ENCODE data around the gene RAB28.

GRCh38 chr4:13367244-13367643 is 116.9 kb downstream of the RAB28 start:
- no peak for TF ChIP-seq CTCF (IDR thresholded peaks at IDR 0.05)
- no peak for TF ChIP-seq EZH2 (IDR thresholded peaks at IDR 0.05)
